K562 (cell line): ENCODE results near the gene CAST. TPM values are rescaled to one million over a fixed set of nuclear protein-coding genes. Genes with fewer than 3 reads are reported as not detected.
A peak's percentile ranks its signal among the peaks of the same experiment; 100 is the strongest.

Source experiments
- CAMTA2 ChIP-seq: fragments of 250-450 bp; sonication (Bioruptor Pico); conservative IDR thresholded peaks from 2 replicates; pipeline ENCODE4 v1.5.1; 2022
- IRF1 ChIP-seq: sonication (generic); formaldehyde crosslinking; IDR thresholded peaks from 2 replicates; pipeline ENCODE4 v1.8.0; 2022; ENCODE audit warnings: missing genetic modification reagents, mild to moderate bottlenecking, borderline replicate concordance
- MBD1 ChIP-seq: fragments of 250-450 bp; sonication (Bioruptor Pico); IDR thresholded peaks from 2 replicates; pipeline ENCODE4 v1.8.0; 2022; ENCODE audit warnings: inconsistent platforms
- NR4A1 ChIP-seq, 2 experiments: fragments of 250-450 bp in 1 of 2; fragments of 450-650 bp in 1 of 2; sonication (Bioruptor Pico) in 1 of 2; IDR thresholded peaks; 2 replicates each; pipeline versions ENCODE4 v1.4.0 to v1.6.1; 2016 to 2020; ENCODE audit warnings: mild to moderate bottlenecking in 2 of 2, missing compliant biosample characterization in 1 of 2, missing genetic modification characterization in 1 of 2, moderate library complexity in 1 of 2
- POLR3A ChIP-seq: IDR thresholded peaks from 2 replicates; pipeline ENCODE4 v1.6.1; 2011; ENCODE audit warnings: borderline replicate concordance, mild to moderate bottlenecking, moderate library complexity; ENCODE audit not compliant: insufficient read length, insufficient read depth; ENCODE audit errors: extremely low read depth
- RBM34 ChIP-seq: fragments of 200-400 bp; formaldehyde crosslinking; IDR thresholded peaks from 2 replicates; pipeline ENCODE4 v1.6.1; 2018; ENCODE audit warnings: low read length, borderline replicate concordance; ENCODE audit not compliant: insufficient read depth
- SRSF7 ChIP-seq: fragments of 200-400 bp; formaldehyde crosslinking; optimal IDR thresholded peaks from 2 replicates; pipeline ENCODE3; 2017; ENCODE audit warnings: mild to moderate bottlenecking, low read depth, low read length
- TCF15 ChIP-seq: fragments of 250-450 bp; sonication (Bioruptor Pico); IDR thresholded peaks from 2 replicates; pipeline ENCODE4 v1.8.0; 2022; ENCODE audit warnings: moderate library complexity, mild to moderate bottlenecking, inconsistent platforms
- U2AF2 ChIP-seq: fragments of 200-400 bp; formaldehyde crosslinking; optimal IDR thresholded peaks from 2 replicates; pipeline ENCODE3; 2017; ENCODE audit warnings: low read depth, mild to moderate bottlenecking, low read length
- ZNF449 ChIP-seq: fragments of 250-450 bp; sonication (Bioruptor Pico); IDR thresholded peaks from 2 replicates; pipeline ENCODE4 v1.8.0; 2022; ENCODE audit warnings: moderate library complexity, mild to moderate bottlenecking, inconsistent platforms
- polyA plus RNA-seq, 8 experiments: library from polyadenylated mRNA; depleted of rRNA in 4 of 8; stranded (reverse) in 5 of 8; unstranded in 3 of 8; fragments of >200 nt; fragmentation: Nextera tagmentation in 2 of 8; fragmentation: Illumina TruSeq in 1 of 8; extraction: Ambion mirVana in 2 of 8; extraction: Trizol in 1 of 8; gene quantifications; 2 replicates each; pipeline versions ENCODE4 v1.2.1 to v1.2.3, GENCODE V29; 2011 to 2014; ENCODE audit warnings: inconsistent platforms in 1 of 8, missing spikeins in 1 of 8
- total RNA-seq, 7 experiments: library from RNA; depleted of rRNA in 6 of 7; stranded (reverse); fragments of >200 nt in 6 of 7; fragmentation: Illumina TruSeq in 2 of 7; extraction: Trizol in 2 of 7; gene quantifications; 2 replicates each; pipeline versions ENCODE4 v1.2.1 to v1.2.3, GENCODE V29; 2011 to 2021; ENCODE audit warnings: low replicate concordance in 1 of 7
- TF ChIP-seq, protein P1 (sequence below): fragments of 250-450 bp; sonication (Bioruptor Pico); IDR thresholded peaks from 2 replicates; pipeline ENCODE4 v1.9.0; 2021; ENCODE audit warnings: mild to moderate bottlenecking, inconsistent platforms
- TF ChIP-seq, protein P2 (sequence below): fragments of 450-650 bp; IDR thresholded peaks from 2 replicates; pipeline ENCODE4 v1.6.1; 2018; ENCODE audit not compliant: partially characterized antibody

CAST gene
- total and polyA plus RNA-seq, 9 of the 15 experiments (the other 6 are each of a cell fraction or from before 2014, with no cell fraction given): 55.5 to 136 (median 86.1) TPM

DNA sequence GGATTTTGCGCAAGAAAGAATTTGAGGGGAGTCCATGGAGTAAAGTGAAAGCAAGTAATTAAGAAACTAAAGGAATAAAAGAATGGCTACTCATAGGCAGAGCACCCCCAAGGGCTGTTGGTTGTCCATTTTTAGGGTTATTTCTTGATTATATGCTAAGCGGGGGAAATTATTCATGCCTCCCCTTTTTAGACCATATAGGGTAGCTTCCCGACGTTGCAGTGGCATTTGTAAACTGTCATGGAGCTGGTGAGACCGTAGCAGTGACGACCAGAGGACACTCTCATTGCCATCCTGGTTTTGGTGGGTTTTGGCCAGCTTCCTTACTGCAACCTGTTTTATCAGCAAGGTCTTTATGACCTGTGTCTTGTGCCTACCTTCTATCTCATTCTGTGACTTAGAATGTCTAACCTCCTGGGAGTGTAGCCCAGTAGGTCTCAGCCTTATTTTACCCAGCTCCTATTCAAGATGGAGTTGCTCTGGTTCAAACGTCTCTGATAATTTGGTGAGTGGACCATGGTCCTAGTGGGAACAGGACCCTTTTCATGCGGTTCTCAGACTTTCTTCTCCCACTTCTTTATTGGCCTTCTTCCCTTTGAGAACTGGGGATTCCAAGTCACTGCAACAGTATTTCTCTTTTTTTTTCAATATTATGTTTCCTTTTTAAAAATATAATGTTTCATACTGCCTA lies 146.8 kb downstream of the CAST start (continued):
- TF ChIP-seq MBD1 (CRISPR knock-in tag): peak; percentile 55; the same call in 1 of the 2 replicates
- TF ChIP-seq U2AF2: no peak
- TF ChIP-seq RBM34: no peak
- no peak for TF ChIP-seq SRSF7
- TF ChIP-seq, protein P1, sequence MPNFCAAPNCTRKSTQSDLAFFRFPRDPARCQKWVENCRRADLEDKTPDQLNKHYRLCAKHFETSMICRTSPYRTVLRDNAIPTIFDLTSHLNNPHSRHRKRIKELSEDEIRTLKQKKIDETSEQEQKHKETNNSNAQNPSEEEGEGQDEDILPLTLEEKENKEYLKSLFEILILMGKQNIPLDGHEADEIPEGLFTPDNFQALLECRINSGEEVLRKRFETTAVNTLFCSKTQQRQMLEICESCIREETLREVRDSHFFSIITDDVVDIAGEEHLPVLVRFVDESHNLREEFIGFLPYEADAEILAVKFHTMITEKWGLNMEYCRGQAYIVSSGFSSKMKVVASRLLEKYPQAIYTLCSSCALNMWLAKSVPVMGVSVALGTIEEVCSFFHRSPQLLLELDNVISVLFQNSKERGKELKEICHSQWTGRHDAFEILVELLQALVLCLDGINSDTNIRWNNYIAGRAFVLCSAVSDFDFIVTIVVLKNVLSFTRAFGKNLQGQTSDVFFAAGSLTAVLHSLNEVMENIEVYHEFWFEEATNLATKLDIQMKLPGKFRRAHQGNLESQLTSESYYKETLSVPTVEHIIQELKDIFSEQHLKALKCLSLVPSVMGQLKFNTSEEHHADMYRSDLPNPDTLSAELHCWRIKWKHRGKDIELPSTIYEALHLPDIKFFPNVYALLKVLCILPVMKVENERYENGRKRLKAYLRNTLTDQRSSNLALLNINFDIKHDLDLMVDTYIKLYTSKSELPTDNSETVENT (CRISPR knock-in tag): no peak
- TF ChIP-seq NR4A1 (CRISPR knock-in tag; IDR thresholded peaks at IDR 0.05): peak; percentile 88; the same call in 1 of the 2 replicates
- TF ChIP-seq NR4A1 (tag; IDR thresholded peaks at IDR 0.05): peak; percentile 99
- 0 out of 2 replicates have a peak, but pooled peaks have one; percentile 21 for TF ChIP-seq CAMTA2 (CRISPR knock-in tag)
- TF ChIP-seq IRF1 (CRISPR knock-in tag): no peak
- TF ChIP-seq, protein P2, sequence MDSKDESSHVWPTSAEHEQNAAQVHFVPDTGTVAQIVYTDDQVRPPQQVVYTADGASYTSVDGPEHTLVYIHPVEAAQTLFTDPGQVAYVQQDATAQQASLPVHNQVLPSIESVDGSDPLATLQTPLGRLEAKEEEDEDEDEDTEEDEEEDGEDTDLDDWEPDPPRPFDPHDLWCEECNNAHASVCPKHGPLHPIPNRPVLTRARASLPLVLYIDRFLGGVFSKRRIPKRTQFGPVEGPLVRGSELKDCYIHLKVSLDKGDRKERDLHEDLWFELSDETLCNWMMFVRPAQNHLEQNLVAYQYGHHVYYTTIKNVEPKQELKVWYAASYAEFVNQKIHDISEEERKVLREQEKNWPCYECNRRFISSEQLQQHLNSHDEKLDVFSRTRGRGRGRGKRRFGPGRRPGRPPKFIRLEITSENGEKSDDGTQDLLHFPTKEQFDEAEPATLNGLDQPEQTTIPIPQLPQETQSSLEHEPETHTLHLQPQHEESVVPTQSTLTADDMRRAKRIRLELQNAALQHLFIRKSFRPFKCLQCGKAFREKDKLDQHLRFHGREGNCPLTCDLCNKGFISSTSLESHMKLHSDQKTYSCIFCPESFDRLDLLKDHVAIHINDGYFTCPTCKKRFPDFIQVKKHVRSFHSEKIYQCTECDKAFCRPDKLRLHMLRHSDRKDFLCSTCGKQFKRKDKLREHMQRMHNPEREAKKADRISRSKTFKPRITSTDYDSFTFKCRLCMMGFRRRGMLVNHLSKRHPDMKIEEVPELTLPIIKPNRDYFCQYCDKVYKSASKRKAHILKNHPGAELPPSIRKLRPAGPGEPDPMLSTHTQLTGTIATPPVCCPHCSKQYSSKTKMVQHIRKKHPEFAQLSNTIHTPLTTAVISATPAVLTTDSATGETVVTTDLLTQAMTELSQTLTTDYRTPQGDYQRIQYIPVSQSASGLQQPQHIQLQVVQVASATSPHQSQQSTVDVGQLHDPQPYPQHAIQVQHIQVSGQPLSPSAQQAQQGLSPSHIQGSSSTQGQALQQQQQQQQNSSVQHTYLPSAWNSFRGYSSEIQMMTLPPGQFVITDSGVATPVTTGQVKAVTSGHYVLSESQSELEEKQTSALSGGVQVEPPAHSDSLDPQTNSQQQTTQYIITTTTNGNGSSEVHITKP: no peak
- TF ChIP-seq POLR3A: no peak
- peak; percentile 89 for TF ChIP-seq ZNF449
- peak; percentile 95; the same call in 1 of the 2 replicates for TF ChIP-seq TCF15 (CRISPR knock-in tag)
